OCI-LY7 (cell line): ENCODE results near the gene EIF4B. TPM values are rescaled to one million over a fixed set of nuclear protein-coding genes. Genes with fewer than 3 reads are reported as not detected.

Experiments
- BruUV-seq: library from RNA; stranded (reverse); fragments of 400-500 nt; replicated peaks from 2 replicates; lab custom pipeline; 2021; lab: Mats Ljungman, UMichigan
- CTCF ChIA-PET: fragments of 300-600 bp; sonication (Branson Sonifier 250); formaldehyde crosslinking; loops from one replicate; lab custom pipeline; 2022; ENCODE audit warnings: antibody characterized with exemption; ENCODE audit not compliant: unreplicated experiment; lab: Charles Lee
- POLR2A ChIA-PET: fragments of 300-600 bp; sonication (Branson Sonifier 250); formaldehyde crosslinking; loops from one replicate; lab custom pipeline; 2022; ENCODE audit warnings: antibody characterized with exemption; lab: Charles Lee
- DNase-seq: peaks from one replicate; pipeline ENCODE4 v3.0.0-alpha.2; 2015; ENCODE audit warnings: low spot score
- H2AFZ ChIP-seq: fragments of 200-600 bp; sonication (generic), shearing (Covaris generic); 2 replicates; pipeline ENCODE4 v1.6.1; 2014; ENCODE audit warnings: mild to moderate bottlenecking, antibody characterized with exemption, low read length, moderate library complexity
- H3K27ac ChIP-seq: fragments of 200-600 bp; sonication (generic); 2 replicates; pipeline ENCODE4 v1.5.1; 2014; ENCODE audit warnings: mixed run types, low read depth, mild to moderate bottlenecking, moderate library complexity, low read length, inconsistent platforms; ENCODE audit not compliant: poor library complexity, severe bottlenecking
- H3K36me3 ChIP-seq: fragments of 200-600 bp; sonication (generic); 2 replicates; pipeline ENCODE4 v1.6.1; 2014; ENCODE audit warnings: mild to moderate bottlenecking, antibody characterized with exemption, low read length, moderate library complexity, mixed read lengths; ENCODE audit not compliant: insufficient read depth
- H3K4me1 ChIP-seq: fragments of 200-600 bp; sonication (generic); 2 replicates; pipeline ENCODE4 v1.5.1; 2014; ENCODE audit warnings: mild to moderate bottlenecking, low read length; ENCODE audit not compliant: insufficient read depth, poor library complexity, severe bottlenecking
- H3K4me2 ChIP-seq: fragments of 200-600 bp; sonication (generic); 2 replicates; pipeline ENCODE4 v1.6.1; 2014; ENCODE audit warnings: mild to moderate bottlenecking, low read length
- H3K4me3 ChIP-seq: fragments of 200-600 bp; sonication (generic); 2 replicates; pipeline ENCODE4 v1.5.1; 2014; ENCODE audit warnings: mild to moderate bottlenecking, low read depth, low read length; ENCODE audit not compliant: poor library complexity, severe bottlenecking
- H3K79me2 ChIP-seq: fragments of 200-600 bp; sonication (generic); 2 replicates; pipeline ENCODE4 v1.6.1; 2016; ENCODE audit warnings: low read depth, mild to moderate bottlenecking, low read length, moderate library complexity, mixed read lengths; ENCODE audit not compliant: insufficient read depth
- H3K9me2 ChIP-seq: fragments of 200-600 bp; sonication (generic); 2 replicates; pipeline ENCODE4 v1.6.1; 2016; ENCODE audit warnings: mild to moderate bottlenecking, low read length, mixed read lengths; ENCODE audit not compliant: insufficient read depth
- H3K9me3 ChIP-seq: fragments of 200-600 bp; sonication (generic); 2 replicates; pipeline ENCODE4 v1.6.1; 2014; ENCODE audit warnings: mild to moderate bottlenecking, mixed run types, low read length, mixed read lengths
- H4K20me1 ChIP-seq: fragments of 200-600 bp; sonication (generic); 2 replicates; pipeline ENCODE4 v1.6.1; 2014; ENCODE audit warnings: mild to moderate bottlenecking, antibody characterized with exemption, low read length, moderate library complexity, mixed read lengths; ENCODE audit not compliant: insufficient read depth
- CTCF ChIP-seq: fragments of 200-600 bp; sonication (generic); conservative IDR thresholded peaks from 2 replicates; pipeline ENCODE4 v1.5.1; 2014; ENCODE audit warnings: mild to moderate bottlenecking, antibody characterized with exemption, low read length, moderate library complexity, mixed read lengths
- EZH2phosphoT487 ChIP-seq: fragments of 200-600 bp; sonication (generic); IDR thresholded peaks from 2 replicates; pipeline ENCODE4 v1.6.1; 2018; ENCODE audit warnings: low read depth, borderline replicate concordance, mild to moderate bottlenecking, mixed run types, antibody characterized with exemption, low read length, moderate library complexity, mixed read lengths
- intact Hi-C: fragments of 100-400 bp; cut with micrococcal nuclease; formaldehyde crosslinking; loops from one replicate; pipeline ENCODE4 v1.10.0; 2022; ENCODE audit not compliant: unreplicated experiment
- total RNA-seq, 2 experiments: library from RNA; depleted of rRNA in 1 of 2; stranded (reverse); fragments of >200 nt in 1 of 2; shearing (Covaris generic) in 1 of 2; gene quantifications; 2 replicates each; pipeline ENCODE4 v1.2.3, GENCODE V29; 2014 to 2022

The EIF4B gene
- total RNA-seq, 2 experiments from 2014 or later, result 645 to 745 TPM

DNA sequence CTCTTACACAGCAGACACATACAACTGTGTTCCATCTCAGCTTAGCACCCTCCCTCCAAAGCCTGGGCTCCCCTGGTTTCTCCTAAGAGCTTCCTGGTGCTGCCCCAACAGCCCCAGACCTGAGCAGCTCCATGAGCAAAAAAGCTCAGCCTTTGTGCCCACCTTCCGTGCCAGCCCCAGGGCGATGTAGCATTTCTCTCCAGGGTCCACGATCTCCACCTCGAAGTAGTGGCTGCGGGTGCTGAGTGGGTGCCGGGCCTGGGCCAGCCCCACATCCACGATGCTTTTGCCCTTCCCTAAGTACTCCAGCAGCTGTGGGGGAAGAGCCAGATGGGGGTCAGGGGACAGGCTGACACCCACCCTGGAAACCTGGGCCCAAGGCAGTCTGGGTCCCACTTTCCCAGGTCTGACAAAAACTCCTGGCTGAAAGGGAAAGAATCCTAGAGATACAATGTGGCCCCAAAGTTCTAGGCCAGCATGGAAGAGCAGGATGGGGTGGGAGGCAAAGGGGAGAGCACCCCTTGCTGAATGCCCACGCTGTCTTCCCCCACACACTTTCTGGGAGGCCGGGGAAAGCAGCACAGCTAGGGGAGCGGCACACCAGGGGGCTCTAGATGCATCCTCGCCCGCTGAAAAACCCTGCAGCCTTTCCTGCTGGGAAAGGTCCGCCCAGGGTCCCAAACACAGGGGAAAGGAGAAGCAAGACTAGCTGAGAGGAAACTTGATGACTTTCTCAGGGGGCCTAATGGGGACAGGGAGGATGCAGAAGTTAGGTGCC is 61.9 kb downstream of the EIF4B start:
- Histone ChIP-seq H3K4me2 (no peak overlapping the region), H3K27ac (no peak overlapping the region), H2AFZ (no peak overlapping the region), H3K36me3 (peaks cover 24% of the 10 kb centered on the region; the same call in 1 of the 2 replicates), H3K9me2 (no peaks in the 10 kb centered on the region), H3K79me2 (no peaks in the 10 kb centered on the region), H3K4me3 (no peak overlapping the region), H3K4me1 (no peaks in the 10 kb centered on the region), H3K9me3 (no peaks in the 10 kb centered on the region), H4K20me1 (no peaks in the 10 kb centered on the region)
- TF ChIP-seq EZH2phosphoT487, result no peak
- no peak for TF ChIP-seq CTCF
- intact Hi-C loops, result no loop called here
- POLR2A ChIA-PET, result interaction anchor here (0.5 to 1.0 kb wide), 2 partner anchors 34 to 200 kb away, joined by 3 read pairs; partner anchors contain the start of gene ESPL1
- no peak for DNase-seq
- no TSS peak for BruUV-seq
- CTCF ChIA-PET, result interaction anchor here (0.7 kb wide), 1 partner anchor 192 kb away, joined by 3 read pairs; no protein-coding TSS in a partner anchor

- Histone ChIP-seq H3K27ac (no peak overlapping the region), H2AFZ (no peak overlapping the region), H3K4me1 (no peaks in the 10 kb centered on the region), H3K9me2 (no peaks in the 10 kb centered on the region), H4K20me1 (no peaks in the 10 kb centered on the region), H3K9me3 (no peaks in the 10 kb centered on the region), H3K79me2 (no peaks in the 10 kb centered on the region), H3K4me2 (no peak overlapping the region), H3K4me3 (no peak overlapping the region), H3K36me3 (peaks cover 27% of the 10 kb centered on the region)
- intact Hi-C loops, result no loop called here
- BruUV-seq, result no TSS peak
- TF ChIP-seq EZH2phosphoT487 (no peak), CTCF (no peak)
- POLR2A ChIA-PET, result interaction anchor here (0.5 kb wide), 1 partner anchor 15 kb away, joined by 3 read pairs; no protein-coding TSS in a partner anchor
- CTCF ChIA-PET, result no interaction called here
- DNase-seq, result no peak
These were observed 62.7 kb downstream of the EIF4B start for GRCh38 chr12:53068811-53069585.
